HG03103 (cell line): ENCODE data around the gene REEP1.
A peak's percentile ranks its signal among the peaks of the same experiment; 100 is the strongest.
"Not testable (repeated sequence)": the region's sequence is repeated elsewhere in the genome, so short reads cannot be mapped to it uniquely, and the experiment has no call there.

Source experiments
- ATAC-seq: cut with Tn5 transposase; IDR thresholded peaks from one replicate; pipeline ENCODE4 v1.9.1; 2021; ENCODE audit warnings: low read depth; ENCODE audit not compliant: unreplicated experiment

REEP1 gene

DNA sequence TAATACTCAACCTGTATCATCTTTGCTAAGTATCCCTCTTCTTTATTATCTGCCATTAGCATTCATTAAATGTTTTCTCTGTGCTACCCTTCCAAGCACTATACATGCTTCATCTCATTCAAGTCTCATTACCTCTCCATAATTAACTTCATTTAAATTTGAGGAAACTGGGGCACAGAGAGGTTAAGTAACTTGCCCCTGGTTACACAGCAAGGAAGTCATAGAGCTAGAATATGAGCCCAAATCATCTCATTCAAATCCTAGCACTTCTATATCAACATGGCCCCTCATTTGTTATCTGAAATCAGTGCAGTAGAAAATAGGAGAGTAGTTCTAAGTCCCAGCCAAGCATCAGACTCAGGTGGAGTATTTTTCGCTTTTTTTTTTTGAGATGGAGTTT is 133.8 kb downstream of the REEP1 start:
- no peak for ATAC-seq

DNA sequence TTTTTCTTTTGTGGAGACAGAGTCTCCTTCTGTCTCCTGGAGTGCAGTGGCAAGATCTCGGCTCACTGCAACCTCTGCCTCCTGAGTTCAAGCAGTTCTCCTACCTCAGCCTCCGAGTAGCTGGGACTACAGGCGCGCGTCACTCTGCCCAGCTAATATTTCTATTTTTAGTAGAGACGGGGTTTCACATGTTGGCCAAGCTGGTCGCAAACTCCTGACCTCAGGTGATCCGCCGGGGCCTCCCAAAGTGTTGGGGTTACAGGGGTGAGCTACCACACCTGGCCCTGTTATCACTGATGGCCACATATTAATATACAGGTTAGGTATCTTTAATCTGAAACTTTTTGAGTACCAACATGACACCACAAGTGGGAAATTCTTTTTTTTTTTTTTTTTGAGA is 134.7 kb downstream of the REEP1 start:
- no peak for ATAC-seq

DNA sequence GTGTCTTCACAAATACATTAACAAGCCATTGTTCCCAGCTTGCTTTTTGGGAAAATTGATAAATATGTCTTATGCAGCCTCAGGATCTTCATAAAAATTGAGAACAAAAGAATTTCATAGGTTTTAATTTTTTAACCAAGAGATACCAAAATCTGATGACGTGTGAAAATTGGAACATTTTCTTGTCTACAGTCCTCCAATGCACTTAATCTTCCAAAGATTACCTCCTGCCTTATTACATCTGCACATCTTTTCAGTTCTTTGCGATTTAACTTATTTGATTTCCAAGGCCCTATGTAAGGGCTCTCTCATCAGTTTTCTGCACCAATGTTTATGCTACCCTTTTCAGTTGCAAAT is 135.1 kb downstream of the REEP1 start:
- ATAC-seq = no peak

DNA sequence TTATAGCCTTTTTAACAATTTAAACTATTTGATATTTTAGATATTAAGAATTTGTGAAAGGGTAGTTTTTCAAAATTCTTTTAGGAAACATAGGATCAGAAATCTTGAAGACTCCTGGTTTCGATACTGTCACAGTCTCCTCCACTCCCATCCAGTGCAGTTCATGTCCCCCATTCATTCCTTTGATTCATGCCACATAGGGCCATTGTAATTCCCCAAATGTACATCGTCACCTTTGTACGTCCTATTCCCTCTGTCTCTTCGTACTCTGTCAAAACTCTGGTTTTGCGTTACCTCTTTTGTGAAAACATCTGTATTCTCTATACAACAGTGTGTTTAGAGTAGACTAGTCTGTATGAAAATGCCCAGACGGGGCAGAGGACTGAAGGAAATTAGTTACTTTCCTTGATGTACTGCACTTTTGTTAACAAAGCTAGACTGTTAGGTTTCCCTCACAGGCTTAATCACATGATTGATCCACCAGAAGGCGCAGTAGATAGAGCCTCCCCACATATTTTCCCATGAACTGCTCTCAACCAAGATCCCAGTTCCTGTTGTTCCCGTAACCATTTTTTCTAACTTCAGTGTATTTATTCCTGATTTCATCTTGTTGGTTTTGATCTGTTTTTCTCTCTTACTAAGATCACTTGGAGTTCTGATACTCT is 135.6 kb downstream of the REEP1 start:
- ATAC-seq = no peak

DNA sequence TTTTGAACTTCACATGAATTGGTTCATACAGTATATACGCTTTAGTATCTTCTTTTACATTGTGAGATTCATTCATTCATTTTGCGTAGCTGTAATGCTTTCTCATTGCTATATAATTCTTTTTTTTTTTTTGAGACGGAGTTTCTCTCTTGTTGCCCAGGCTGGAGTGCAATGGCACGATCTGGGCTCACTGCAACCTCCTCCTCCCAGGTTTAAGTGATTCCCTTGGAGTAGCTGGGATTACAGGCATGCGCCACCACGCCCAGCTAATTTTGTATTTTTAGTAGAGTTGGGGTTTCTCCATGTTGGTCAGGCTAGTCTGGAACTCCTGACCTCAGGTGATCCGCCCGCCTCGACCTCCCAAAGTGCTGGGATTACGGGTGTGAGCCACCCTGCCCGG is 136.9 kb downstream of the REEP1 start:
- not testable (repeated sequence) for ATAC-seq

DNA sequence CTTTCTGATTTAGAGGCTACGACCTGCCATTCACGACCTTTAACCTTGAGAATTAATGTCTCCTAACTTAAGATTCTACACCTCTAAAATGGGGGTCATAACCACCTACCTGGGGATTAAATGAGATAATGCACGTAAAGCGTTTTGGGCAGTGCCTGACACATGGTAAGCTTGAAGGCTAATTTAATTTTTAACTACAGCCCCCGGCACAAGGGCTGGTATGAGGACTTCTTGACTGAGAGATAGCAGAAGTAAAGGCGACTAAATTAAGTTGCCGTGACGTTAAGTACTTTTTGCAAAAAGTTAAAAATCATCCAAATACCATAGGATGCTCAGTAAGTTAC is 137.6 kb downstream of the REEP1 start:
- no peak for ATAC-seq

DNA sequence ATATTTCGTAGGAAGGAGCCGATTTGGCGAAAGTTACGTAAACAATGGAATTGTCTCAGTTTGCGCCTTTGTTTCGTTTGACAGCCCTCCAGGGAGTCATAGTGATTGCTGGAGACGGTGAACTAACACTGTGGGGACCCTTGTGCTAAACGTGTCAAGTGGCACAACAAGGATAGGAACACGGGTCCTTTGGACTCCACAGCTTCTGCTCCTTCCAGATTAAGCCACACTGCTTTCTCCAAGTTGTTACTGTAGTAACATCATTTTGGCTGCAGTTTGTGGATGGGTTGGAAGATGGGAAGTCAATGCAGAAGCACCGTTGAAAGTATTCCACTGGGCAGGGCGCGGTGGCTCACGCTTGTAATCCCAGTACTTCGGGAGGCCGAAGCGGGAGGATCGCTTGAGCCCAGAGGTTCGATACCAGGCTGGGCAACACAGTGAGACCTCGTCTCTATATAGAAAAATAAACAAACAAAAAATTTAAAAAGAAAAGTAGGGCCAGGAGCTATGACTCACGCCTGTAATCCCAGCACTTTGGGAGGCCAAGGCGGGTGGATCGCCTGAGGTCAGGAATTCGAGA is 141.5 kb downstream of the REEP1 start:
- ATAC-seq = no peak

DNA sequence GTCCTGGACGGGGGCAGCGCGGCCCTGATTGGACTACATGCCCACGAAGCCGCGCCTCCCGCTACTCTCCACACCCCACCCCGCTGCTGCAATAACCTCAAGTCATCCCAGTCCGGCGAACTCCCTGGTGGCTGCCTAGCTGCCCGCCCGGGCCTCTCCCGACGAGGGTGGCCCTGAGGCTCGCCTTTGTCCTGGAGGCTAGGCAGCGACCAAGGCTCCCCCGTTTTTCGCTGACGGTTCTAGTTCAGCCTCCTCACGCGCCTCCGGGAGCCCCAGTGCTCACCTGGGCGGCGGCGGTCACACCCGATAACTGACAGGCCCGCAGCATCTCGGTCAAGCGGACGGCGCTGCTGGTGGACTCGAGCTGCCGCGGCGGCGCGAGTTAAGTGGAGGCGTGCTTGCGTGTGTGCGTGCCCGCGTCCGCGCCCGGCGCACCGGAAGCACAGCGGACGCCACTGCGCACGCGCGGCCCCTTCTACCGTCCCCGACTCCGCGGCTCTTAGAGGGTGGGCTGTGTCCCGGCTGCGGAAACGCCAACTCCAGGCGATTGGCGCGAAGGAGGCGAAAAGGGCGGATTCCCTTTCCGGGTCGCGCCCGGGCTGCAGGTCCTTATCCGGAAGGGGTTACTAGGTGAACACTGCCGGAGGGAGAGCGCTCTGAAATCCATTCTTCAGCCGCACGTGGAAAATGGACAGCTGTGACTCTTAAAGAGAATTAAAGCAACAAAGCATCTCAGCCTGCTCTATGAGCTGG is 142.2 kb downstream of the REEP1 start, which contains the start of gene IMMT:
Gene IMMT, minus strand, starts transcription at position 408 of the 753 bp plus-strand sequence. Its CDS starts 80 bp downstream, at position 328.
- peak; percentile 83 for ATAC-seq

DNA sequence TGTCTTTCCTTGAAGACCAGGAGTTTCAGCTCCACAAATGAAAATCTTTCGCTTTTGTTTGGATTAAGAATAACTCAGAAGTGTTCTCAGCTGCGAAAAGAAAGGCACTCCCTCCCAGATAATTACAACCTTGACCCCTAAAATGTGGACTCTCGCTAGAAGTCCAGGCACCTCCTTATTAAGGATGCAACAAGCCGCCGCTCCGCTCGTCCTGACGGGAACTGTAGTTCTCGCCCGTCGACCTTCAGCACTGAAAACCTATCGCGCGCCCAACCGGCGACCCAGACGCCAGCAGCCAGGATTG is 142.7 kb downstream of the REEP1 start:
- no peak for ATAC-seq

DNA sequence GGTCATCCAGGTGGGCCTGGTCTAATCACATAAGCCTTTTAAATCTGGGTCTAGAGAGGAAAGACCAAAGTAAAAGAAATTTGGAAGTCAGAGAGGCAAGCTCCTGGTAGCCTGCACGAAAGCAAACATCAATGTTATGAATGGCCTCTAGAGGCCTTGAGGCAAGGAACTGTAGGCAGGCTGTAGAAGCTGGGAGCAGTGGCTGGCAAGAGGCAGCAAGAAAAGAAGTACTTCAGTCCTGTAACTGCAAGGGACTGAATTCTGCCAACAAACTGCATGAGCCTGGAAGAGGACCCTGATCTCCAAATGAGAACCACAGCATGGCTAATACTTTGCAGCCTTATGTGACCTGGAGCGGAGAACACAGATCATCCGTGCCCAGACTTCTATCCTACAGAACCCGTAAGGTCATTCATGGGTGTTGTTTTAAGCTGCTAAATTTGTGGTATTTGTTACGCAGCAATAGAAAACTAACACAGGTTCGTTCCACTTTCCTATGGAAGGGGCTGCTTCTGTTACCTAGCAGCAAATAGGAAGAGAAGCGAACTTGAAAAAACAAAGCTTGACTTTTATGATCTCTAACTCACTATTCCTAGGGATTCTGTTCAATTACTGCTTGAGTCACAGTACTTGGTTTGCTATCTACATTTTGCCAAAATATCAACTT is 143.4 kb downstream of the REEP1 start:
- ATAC-seq = no peak

DNA sequence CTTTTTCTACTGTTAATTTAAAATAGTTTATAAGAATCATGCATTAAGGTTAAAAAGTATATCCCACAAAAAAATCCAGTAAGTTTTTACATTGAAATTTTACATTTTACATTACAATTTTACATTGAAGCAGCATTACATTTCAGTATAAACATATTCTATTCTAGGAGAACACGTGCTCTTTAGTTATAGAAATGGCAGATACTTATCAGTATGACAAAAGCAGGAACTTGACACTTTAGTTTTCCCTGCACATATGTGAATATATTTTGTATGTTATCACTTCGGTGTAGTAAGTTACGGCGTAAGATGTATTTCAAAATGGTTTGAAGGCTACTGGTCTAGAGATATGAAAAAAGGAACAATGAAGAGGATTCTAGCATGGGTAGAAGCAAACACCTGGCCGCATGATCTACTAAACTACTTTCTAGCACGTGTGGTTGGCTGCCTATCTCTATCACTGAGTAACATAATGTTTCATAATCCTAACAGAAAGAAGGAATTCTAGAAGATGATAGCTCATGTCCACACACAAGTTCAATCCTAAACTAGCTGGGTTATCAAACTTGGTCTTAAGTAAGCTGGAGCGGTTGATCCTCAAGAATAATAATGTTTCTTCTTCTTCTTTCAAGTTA is 147.5 kb downstream of the REEP1 start:
- ATAC-seq = no peak

DNA sequence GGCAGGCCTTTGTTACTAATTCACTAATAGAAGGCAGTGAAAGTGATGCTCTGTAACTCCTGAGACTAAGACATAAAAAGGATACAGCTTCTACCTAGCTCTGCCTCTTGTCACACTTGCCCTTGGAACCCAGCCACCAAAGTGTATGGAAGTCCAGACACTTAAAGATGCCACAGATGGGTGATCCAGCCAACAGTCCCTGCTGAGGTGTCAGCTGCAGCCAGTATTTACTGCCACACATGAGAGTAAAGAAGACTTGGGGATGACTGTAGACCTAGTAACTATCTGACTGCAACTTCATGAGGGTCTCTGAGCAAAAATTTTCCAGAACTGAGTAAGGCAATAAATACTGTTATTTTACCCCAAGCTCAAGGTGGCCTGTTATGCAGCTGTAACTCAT is 151.0 kb downstream of the REEP1 start:
- ATAC-seq = no peak

DNA sequence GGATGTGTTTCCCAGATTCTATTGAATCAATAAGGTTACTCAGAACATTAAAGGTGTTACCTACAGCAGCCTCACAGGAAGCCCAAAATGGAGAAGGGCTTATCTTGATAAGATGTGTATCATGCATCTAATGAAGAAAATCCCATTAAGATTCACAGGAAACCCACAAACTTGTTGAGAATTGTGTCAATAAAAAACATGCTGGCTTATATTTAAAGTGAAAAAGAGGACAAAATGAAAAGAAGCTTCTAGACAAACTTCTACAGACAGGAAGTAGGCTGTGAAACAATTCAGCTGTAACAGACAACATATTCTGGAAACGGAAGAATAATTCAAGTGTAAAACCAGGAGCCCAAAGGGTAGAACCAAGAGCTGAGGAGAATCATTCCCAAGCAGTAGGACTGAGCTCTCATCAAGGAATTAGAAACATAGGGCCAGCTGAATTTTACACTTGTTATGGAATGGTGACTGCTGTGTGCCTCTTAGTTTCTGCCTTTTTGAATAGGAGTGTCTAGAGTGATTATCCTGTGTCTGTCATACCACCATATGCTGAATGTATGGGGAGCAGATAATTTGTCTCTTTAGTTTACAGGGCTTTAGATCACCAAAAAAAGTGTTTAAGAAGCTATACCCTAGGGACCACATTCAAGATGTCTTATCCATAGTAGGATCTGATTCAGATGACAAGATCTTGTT is 151.8 kb downstream of the REEP1 start:
- no peak for ATAC-seq

DNA sequence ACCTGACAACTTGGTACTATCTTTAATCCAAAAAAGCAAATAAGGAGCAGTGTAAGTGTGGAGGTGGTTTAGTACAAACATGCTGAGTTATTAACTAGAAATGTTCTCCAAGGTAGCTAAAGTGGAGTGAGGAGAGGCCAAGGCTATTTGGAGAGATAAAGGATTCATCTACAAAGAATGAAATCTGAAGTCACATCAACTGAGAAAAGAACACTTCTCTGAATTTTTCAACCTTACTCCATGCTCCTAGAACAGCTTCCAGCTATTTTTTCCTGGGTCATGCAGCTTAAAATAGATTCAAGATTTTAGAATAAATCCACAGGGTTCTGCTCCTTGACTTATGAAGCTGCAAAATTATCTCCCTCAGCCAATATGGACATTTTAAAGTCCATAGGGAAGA is 160.8 kb downstream of the REEP1 start:
- no peak for ATAC-seq

DNA sequence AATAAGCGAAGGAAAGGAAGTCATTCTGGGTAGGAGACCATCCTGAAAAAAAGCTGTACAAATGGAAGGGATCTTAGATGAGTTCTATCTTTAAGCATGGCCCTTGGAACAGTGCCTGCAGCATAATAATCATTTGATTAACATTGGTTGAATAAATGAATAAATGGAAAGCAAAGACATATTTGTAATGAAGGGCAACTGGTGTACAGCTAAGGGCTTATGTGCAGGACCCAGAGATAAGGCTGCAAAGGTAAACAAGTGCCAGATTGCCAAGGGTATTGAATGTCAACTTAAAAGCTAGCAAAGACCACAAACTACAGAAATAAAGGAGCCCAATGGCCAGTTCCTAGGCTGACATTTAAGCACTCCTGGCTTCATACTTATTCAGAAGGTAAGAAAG is 161.6 kb downstream of the REEP1 start:
- no peak for ATAC-seq

DNA sequence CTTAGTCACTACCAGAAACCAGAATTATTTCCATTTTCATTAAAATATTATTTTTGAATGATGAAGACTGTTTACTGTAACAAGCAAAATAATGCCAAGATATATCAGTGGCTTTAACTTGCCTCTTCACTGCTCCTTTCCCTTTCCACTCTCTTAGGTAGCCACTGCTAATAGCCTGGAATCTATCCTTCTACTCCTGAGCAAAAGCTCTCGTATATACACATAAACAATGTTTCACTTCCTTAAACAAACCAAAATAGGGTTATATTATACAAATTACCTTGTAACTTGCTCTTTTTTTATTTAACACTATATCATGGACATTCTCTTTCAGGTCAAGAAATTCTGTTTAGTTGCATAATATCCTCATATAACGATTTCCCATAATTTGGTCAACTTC is 163.0 kb downstream of the REEP1 start:
- no peak for ATAC-seq

DNA sequence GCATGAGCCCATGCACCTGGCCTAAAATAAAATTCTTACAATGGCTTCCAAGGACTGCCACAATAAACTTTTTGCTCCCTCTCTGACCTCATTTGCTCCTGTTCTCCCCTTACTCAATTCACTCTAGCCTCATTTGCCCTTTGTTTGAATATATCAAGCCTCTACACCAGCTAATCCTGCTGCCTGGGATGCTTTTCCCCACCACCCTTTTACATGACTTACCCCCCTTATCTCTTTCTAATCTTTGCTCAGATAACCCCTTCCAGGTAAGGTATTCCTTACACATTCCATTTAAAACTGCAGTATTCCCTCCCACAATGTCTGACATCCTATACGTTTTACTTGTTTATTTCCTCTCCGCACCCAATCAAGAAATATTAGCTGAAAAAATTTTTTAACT is 164.8 kb downstream of the REEP1 start:
- no peak for ATAC-seq

DNA sequence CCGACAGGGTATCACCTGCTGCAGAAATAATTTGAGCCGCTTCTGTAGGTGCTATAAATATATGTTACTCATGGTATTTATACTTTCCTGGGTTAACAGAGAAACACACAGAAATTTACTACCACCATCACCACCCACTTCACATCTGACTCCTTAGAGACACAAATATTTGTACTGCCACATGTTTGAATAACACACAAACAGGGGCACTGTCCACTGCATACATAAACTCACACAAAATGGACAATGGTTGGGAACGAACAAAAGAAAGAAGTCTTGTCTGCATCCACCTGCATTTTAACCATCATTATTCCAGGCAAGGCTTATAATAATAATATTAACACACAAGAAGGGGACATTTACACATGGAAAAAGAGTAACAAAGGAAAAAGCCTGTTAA is 166.1 kb downstream of the REEP1 start:
- ATAC-seq = no peak

DNA sequence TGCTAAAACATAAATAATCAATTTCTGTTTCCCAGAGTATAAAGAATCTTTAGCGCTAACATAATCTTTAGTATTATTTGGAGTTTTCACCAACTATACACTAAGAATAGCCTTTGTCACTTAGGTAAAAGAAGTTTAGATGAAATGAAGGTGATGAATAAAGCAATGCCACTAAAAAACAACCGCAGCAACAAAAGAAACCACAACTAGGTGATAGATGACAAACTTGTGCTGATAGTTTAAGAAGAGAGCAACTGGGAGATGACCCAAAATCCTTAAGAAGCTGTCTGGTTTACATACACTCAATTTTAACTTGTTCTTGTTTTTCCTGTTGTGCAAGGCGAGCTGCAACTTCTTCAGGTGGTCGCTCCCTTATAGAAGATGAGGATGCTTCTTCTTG is 167.0 kb downstream of the REEP1 start:
- ATAC-seq = no peak
